ENCODE measurements around the gene CTNND2. TPM values are rescaled to one million over a fixed set of nuclear protein-coding genes. Genes with fewer than 3 reads are reported as not detected.

The CTNND2 gene
- total and polyA plus RNA-seq, 4 donors: 0.30 to 2.2 (median 0.71) TPM

DNA sequence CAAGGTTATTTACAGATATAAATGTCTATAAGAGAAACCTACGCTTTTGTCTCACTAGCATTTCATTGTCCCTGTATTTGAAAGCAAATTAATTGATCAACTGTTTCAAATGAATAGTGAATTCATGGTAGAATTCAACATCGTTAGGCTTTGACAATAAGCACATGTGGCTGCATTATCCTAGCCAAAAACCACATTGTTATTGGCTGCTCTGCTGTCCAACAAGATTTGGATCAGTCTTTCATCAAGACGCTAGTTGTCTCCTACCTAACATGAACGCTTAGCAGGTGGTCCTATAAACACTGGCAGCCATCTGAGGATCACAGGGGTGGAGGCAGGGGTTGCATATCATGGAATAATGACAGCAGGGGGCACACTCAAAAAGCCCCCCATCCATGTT lies 455.0 kb downstream of the CTNND2 start:
- no peak overlapping the region for H3K9ac ChIP-seq (ENCODE audit: insufficient read depth in 1 of 2, low read length in 2 of 2)
- H3K4me3 ChIP-seq: no peak overlapping the region
- no peak for DNase-seq
- no peaks in the 10 kb centered on the region for H3K4me1 ChIP-seq (ENCODE audit: control insufficient read depth in 5 of 5, insufficient read depth in 5 of 5, low read length in 5 of 5)
- H3K27me3 ChIP-seq (ENCODE audit: control insufficient read depth in 3 of 3, insufficient read depth in 3 of 3, low read length in 2 of 3): no peaks in the 10 kb centered on the region
- no peak for ATAC-seq (ENCODE audit: insufficient read depth, low FRiP score)
- TF ChIP-seq, protein P1, sequence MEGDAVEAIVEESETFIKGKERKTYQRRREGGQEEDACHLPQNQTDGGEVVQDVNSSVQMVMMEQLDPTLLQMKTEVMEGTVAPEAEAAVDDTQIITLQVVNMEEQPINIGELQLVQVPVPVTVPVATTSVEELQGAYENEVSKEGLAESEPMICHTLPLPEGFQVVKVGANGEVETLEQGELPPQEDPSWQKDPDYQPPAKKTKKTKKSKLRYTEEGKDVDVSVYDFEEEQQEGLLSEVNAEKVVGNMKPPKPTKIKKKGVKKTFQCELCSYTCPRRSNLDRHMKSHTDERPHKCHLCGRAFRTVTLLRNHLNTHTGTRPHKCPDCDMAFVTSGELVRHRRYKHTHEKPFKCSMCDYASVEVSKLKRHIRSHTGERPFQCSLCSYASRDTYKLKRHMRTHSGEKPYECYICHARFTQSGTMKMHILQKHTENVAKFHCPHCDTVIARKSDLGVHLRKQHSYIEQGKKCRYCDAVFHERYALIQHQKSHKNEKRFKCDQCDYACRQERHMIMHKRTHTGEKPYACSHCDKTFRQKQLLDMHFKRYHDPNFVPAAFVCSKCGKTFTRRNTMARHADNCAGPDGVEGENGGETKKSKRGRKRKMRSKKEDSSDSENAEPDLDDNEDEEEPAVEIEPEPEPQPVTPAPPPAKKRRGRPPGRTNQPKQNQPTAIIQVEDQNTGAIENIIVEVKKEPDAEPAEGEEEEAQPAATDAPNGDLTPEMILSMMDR (IDR thresholded peaks at IDR 0.05; ENCODE audit: control extremely low read depth, extremely low read depth): no peak
- WGBS, 2 donors: 80 to 87% methylated on average over 4 of the region's 4 CpGs
- no peak overlapping the region for H3K27ac ChIP-seq (ENCODE audit: low read depth in 1 of 2, low read length in 1 of 2)
- H3K9me3 ChIP-seq (ENCODE audit: control insufficient read depth in 4 of 4, insufficient read depth in 3 of 4, low read length in 3 of 4): no peaks in the 10 kb centered on the region
- no peaks in the 10 kb centered on the region for H3K36me3 ChIP-seq (ENCODE audit: control insufficient read depth in 4 of 4, insufficient read depth in 4 of 4, low read length in 4 of 4)

DNA sequence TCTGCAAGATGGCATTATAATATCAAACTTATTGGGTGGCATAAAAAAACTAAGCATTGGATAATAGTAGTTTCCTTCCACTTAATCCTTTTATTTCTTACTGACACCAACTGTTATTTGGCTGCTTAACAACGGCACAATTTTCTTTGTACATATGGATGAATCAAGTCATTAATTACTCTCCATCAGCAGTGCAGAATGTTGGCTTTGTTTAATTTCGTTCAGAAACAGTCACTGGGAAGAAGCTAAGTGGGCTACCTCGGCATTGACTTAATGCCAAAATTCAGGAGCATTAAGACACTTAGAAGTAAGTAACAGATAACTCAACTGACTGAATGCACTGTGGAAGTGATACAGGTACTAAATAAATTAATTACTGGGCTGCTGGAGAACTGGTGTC lies 460.4 kb downstream of the CTNND2 start:
- H3K4me3 ChIP-seq: no peak overlapping the region
- 59 to 78% methylated on average over 3 of the region's 3 CpGs for WGBS, 2 donors
- TF ChIP-seq, protein P1 (IDR thresholded peaks at IDR 0.05; ENCODE audit: control extremely low read depth, extremely low read depth): no peak
- no peak overlapping the region for H3K9ac ChIP-seq (ENCODE audit: insufficient read depth in 1 of 2, low read length in 2 of 2)
- no peaks in the 10 kb centered on the region for H3K9me3 ChIP-seq (ENCODE audit: control insufficient read depth in 4 of 4, insufficient read depth in 3 of 4, low read length in 3 of 4)
- no peaks in the 10 kb centered on the region for H3K27me3 ChIP-seq (ENCODE audit: control insufficient read depth in 3 of 3, insufficient read depth in 3 of 3, low read length in 2 of 3)
- H3K4me1 ChIP-seq (ENCODE audit: control insufficient read depth in 5 of 5, insufficient read depth in 5 of 5, low read length in 5 of 5): no peaks in the 10 kb centered on the region
- no peaks in the 10 kb centered on the region for H3K36me3 ChIP-seq (ENCODE audit: control insufficient read depth in 4 of 4, insufficient read depth in 4 of 4, low read length in 4 of 4)
- no peak overlapping the region for H3K27ac ChIP-seq (ENCODE audit: low read depth in 1 of 2, low read length in 1 of 2)
- DNase-seq (no peak), ATAC-seq (ENCODE audit: insufficient read depth, low FRiP score) (no peak)

DNA sequence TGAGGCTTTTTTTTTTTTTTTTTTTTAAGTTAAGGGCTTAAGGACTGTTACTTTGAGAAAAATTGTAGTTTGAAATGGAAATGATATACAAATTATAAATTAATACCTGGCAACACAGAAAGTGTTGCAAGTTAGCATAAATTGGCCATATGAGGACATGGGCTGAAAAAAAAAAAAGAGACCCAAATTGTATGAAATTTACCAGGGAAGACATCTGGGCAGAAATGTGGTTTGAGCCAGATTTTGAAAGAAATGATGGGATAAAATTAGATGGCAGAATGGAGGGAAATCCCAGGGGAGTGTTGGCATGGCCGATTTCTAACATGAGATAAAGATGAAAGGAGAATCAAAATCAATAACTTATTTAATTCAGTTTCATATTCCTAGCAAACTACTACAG lies 472.1 kb downstream of the CTNND2 start:
- H3K4me1 ChIP-seq (ENCODE audit: control insufficient read depth in 5 of 5, insufficient read depth in 5 of 5, low read length in 5 of 5): no peaks in the 10 kb centered on the region
- ATAC-seq (ENCODE audit: insufficient read depth, low FRiP score) (no peak), DNase-seq (no peak)
- no peak overlapping the region for H3K9ac ChIP-seq (ENCODE audit: insufficient read depth in 1 of 2, low read length in 2 of 2)
- H3K36me3 ChIP-seq (ENCODE audit: control insufficient read depth in 4 of 4, insufficient read depth in 4 of 4, low read length in 4 of 4): no peaks in the 10 kb centered on the region
- no peaks in the 10 kb centered on the region for H3K9me3 ChIP-seq (ENCODE audit: control insufficient read depth in 4 of 4, insufficient read depth in 3 of 4, low read length in 3 of 4)
- TF ChIP-seq, protein P1 (IDR thresholded peaks at IDR 0.05; ENCODE audit: control extremely low read depth, extremely low read depth): no peak
- 72 to 90% methylated on average over 1 of the region's 1 CpG for WGBS, 2 donors
- H3K27ac ChIP-seq (ENCODE audit: low read depth in 1 of 2, low read length in 1 of 2): no peak overlapping the region
- H3K27me3 ChIP-seq (ENCODE audit: control insufficient read depth in 3 of 3, insufficient read depth in 3 of 3, low read length in 2 of 3): no peaks in the 10 kb centered on the region
- H3K4me3 ChIP-seq: no peak overlapping the region

DNA sequence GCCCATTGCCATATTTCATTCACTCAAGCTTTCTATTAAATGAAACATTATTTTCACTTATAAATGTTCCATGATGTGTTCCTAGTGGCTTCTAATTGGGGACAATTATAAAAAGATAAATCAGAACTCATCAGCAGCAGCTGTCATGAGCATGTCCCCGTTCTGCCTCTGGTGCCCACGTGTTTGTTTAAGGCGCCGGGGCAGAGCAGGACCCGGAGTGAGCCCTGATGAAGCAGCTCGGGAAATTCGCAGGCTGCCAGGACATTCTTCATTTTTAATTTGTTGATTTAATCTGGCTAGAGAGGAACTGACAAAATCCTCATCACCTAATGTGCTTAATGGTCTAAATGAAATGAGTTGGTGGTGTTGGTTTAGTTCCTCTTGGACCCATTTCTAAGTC lies 475.0 kb downstream of the CTNND2 start:
- no peak for DNase-seq
- no peak overlapping the region for H3K27ac ChIP-seq (ENCODE audit: low read depth in 1 of 2, low read length in 1 of 2)
- 70 to 82% methylated on average over 7 of the region's 7 CpGs for WGBS, 2 donors

More for the DNA sequence above, 475.0 kb downstream of the CTNND2 start:
- TF ChIP-seq, protein P1 (IDR thresholded peaks at IDR 0.05; ENCODE audit: control extremely low read depth, extremely low read depth): no peak
- H3K4me1 ChIP-seq (ENCODE audit: control insufficient read depth in 5 of 5, insufficient read depth in 5 of 5, low read length in 5 of 5): no peaks in the 10 kb centered on the region
- no peaks in the 10 kb centered on the region for H3K36me3 ChIP-seq (ENCODE audit: control insufficient read depth in 4 of 4, insufficient read depth in 4 of 4, low read length in 4 of 4)
- H3K9me3 ChIP-seq (ENCODE audit: control insufficient read depth in 4 of 4, insufficient read depth in 3 of 4, low read length in 3 of 4): peaks cover 0 to 2% (median 0%) of the 10 kb centered on the region in 4 donors
- H3K4me3 ChIP-seq: no peak overlapping the region
- no peak for ATAC-seq (ENCODE audit: insufficient read depth, low FRiP score)
- no peak overlapping the region for H3K9ac ChIP-seq (ENCODE audit: insufficient read depth in 1 of 2, low read length in 2 of 2)
- H3K27me3 ChIP-seq (ENCODE audit: control insufficient read depth in 3 of 3, insufficient read depth in 3 of 3, low read length in 2 of 3): peaks cover 0 to 2% (median 0%) of the 10 kb centered on the region in 3 donors
